ENCODE measurements around the gene SH3GLB1.
"Not testable (repeated sequence)": the region's sequence is repeated elsewhere in the genome, so short reads cannot be mapped to it uniquely, and the experiment has no call there.

SH3GLB1 gene

DNA sequence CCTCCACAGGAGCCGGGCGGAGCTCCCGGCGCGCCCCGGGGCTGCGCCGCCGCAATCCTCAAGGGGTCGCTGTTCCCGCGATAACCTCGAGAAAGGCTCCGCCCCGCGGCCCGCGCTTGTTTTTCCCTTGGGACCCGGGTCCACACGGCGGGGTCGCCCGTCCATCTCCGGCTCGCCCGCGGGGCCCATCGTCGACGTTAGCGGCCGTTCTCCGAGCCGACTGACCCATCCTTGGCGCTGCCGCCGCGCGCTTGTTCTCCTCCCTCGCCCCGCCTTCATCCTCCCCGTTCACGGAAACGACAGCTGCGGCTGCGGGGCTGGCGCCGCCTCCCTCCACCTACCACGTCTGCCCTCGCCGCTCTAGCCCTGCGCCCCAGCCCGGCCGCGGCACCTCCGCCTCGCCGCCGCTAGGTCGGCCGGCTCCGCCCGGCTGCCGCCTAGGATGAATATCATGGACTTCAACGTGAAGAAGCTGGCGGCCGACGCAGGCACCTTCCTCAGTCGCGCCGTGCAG is at the start of gene SH3GLB1:
TSS of gene SH3GLB1 (plus strand) at position 119 of the 514 bp plus-strand sequence. CDS start at position 443, 324 bp downstream.
- DNase-seq (ENCODE audit: low read depth in 2 of 2): peak; percentile 65 to 86

- DNase-seq (ENCODE audit: low read depth in 2 of 2): not testable (repeated sequence)
Measured at GRCh38 chr1:86658381-86658780, 46.0 kb upstream of the SH3GLB1 start.

- DNase-seq (ENCODE audit: low read depth in 2 of 2): no peak
Measured at GRCh38 chr1:86666368-86666767, 38.0 kb upstream of the SH3GLB1 start.

DNA sequence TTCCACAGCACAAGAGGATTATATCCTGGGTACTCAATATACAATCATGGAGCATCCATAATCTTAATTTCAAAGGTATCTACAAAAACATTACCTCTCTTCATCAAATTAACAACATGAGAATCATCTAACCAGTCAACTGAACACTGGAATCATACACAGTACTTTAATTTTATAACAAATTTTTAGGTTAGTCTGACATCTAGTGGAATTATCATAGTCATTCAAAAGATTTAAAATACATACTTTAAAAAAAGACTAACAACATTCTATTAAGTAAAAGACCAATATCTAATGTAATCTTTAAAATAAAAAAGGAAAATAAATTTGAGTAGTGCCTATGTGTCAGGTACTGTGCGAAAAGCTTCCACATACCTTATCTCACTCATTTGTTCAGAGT is 16.8 kb upstream of the SH3GLB1 start:
- DNase-seq (ENCODE audit: low read depth in 2 of 2): no peak

GRCh38 chr1:86692641-86693040 is 11.7 kb upstream of the SH3GLB1 start:
- DNase-seq (ENCODE audit: low read depth in 2 of 2): no peak

GRCh38 chr1:86695400-86695799 is 9.0 kb upstream of the SH3GLB1 start:
- no peak for DNase-seq (ENCODE audit: low read depth in 2 of 2)

- DNase-seq (ENCODE audit: low read depth in 2 of 2): no peak
Measured at GRCh38 chr1:86696522-86696921, 7.9 kb upstream of the SH3GLB1 start.

DNA sequence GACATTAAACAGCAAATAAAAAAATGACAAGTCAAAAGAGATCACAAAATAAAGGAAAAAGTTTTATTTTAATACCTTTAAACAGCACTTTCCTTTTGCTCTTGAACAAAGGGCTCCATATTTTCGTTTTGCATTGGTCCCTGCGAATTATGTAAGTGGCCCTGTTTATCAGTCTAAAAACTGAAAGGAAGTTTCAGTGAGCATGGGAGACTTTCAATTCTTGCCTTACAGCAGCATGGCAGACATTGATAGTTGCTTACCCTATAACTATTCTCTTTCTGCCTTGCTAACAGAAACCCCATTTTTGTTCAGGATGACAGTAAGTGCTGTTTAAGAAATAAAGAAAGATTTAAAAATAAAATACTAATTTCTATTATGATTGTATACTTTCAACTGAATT is 5.2 kb upstream of the SH3GLB1 start:
- no peak for DNase-seq (ENCODE audit: low read depth in 2 of 2)

DNA sequence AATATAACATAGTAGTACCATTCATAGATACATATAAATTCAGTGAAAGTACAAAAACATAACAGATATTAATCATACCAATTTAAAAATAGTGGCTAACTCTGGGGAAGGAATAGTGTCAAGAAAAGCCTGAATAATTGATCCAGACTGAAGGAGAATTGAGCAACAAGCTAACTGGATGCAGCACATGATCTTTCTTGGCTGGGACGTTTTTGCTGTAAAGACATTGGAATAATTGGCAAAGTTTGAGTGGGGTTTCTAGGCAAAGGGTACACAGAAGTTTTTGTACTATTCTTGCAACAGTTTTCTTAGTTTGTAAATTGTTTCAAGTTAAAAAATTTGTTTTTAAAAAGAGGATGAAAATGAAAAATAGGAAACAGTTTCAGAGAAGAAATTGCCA is 2.6 kb upstream of the SH3GLB1 start:
- no peak for DNase-seq (ENCODE audit: low read depth in 2 of 2)

GRCh38 chr1:86702954-86703494 is 1.4 kb upstream of the SH3GLB1 start:
- not testable (repeated sequence) for DNase-seq (ENCODE audit: low read depth in 2 of 2)

- peak in 1 of 2 donors; percentile 8 for DNase-seq (ENCODE audit: low read depth in 2 of 2)
Measured at GRCh38 chr1:86703696-86704457, 499 bp upstream of the SH3GLB1 start.

DNA sequence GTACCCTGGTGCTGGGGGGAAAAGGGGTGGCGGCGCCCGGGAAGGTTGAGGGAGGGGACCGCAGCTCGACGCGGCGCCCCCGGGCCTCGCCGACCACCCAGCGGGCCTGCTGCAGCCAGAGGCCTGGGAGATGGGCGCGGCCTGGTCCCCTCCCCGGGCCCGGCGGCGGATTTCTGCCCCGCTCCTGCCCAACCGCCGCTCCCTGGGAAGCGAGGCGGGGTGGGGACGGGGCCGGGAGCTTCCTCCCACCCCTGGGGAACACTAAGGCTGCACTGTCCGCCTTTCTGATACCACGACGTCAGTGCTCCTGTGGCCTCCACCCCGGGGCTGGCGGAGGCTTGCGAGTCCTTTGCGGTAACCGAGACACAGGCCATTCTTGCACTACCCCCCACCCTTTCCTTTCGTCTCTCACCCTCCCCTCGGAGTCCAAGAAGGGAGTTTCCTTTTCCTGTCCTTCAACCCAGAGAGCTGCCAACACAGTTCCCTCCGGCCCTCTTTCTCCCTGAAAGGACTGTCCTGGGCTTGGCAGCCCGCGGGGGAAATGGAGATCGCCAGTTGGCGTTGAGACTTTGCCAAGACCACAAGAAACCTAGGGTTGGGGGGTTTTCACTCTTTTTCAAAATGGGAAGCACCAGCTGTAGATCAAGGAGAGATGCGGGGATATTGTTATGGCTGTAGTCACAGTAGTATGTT is 742 bp downstream of the SH3GLB1 start:
- no peak for DNase-seq (ENCODE audit: low read depth in 2 of 2)

DNA sequence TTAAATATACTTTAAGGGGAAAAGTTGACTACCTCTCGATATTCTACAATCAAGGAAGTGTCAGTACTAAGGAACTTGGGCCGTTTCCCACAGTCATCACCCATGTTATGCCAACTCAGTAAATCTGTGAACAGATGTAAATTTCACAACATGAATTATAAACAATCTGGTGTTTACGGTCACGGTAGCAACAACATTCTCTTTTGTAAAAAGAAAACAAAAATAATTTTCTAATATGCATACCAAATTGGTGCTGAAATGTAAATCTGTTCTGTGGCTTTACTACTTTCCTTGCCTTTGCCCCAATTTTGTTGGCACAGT is 1.2 kb downstream of the SH3GLB1 start:
- DNase-seq (ENCODE audit: low read depth in 2 of 2): no peak

GRCh38 chr1:86706018-86706635 is 1.8 kb downstream of the SH3GLB1 start:
- DNase-seq (ENCODE audit: low read depth in 2 of 2): no peak

- DNase-seq (ENCODE audit: low read depth in 2 of 2): no peak
Measured at GRCh38 chr1:86708920-86709319, 4.5 kb downstream of the SH3GLB1 start.

GRCh38 chr1:86712088-86712860 is 7.9 kb downstream of the SH3GLB1 start:
- no peak for DNase-seq (ENCODE audit: low read depth in 2 of 2)

GRCh38 chr1:86713477-86713876 is 9.1 kb downstream of the SH3GLB1 start:
- DNase-seq (ENCODE audit: low read depth in 2 of 2): no peak

DNA sequence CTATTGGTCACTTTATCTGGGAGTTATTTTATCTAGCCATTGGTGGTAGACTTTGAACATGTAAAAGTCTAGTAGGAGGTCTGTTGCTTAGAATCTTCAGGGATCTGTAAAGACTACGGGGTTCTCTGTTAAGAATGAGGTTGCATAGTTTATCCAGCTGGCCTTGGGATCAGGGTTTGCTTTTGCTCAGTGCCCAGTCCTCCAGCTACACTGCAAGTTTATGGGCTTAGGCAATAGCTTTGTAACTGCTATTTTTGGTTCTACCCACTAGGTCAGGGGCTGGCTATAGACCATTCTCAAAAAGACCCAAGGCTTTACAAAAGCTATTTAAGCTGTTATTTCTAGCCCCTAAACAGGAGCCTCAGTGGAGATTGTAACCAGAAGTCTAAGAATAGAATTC is 9.8 kb downstream of the SH3GLB1 start:
- DNase-seq (ENCODE audit: low read depth in 2 of 2): no peak

DNA sequence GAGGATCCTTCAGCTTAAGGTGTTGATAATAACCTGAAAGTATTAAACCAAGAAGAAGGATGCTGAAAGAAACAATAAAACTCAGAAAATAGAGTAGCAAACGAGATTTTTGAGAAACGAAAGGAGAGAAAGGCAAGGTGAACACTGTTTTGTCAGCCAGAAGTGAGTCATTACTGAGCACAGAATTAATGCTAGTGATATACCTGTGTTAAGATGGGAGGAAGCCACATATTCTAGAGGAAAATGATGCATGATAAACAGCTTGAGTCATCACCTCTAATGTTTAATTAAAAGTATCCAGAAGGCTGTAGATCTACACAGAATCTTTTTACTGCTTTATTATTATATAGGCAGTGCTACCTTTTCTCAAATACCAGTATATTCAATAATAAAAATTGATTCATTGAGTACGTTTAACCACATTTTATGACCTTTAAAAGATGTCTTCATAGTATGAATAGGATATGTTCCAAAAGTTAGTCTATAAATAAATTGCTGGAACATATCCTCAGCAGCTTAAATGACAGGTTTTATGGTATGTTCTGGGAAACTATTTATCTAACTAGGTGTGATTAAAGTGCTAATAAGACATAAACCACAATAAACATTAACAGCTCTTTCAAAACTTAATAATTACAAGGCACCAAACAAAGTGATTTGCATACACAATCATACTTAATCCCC is 10.3 kb downstream of the SH3GLB1 start:
- no peak for DNase-seq (ENCODE audit: low read depth in 2 of 2)

GRCh38 chr1:86718786-86719185 is 14.4 kb downstream of the SH3GLB1 start:
- no peak for DNase-seq (ENCODE audit: low read depth in 2 of 2)

GRCh38 chr1:86731416-86731815 is 27.0 kb downstream of the SH3GLB1 start:
- DNase-seq (ENCODE audit: low read depth in 2 of 2): no peak

Data from stimulated activated CD4-positive, alpha-beta T cell treated with anti-CD3 and anti-CD28 coated beads, Interleukin-1b, Interleukin-23, amount 100 ng/mL, for 1 hour (primary cell).